Glutamatergic neuron (in vitro differentiated cells): ENCODE data around the gene TUBA8. TPM values are rescaled to one million over a fixed set of nuclear protein-coding genes. Genes with fewer than 3 reads are reported as not detected.
"Not testable (repeated sequence)": the region's sequence is repeated elsewhere in the genome, so short reads cannot be mapped to it uniquely, and the experiment has no call there.

Experiments
- DNase-seq: peaks from one replicate; pipeline ENCODE4 v3.0.0; 2022
- H3K27ac Mint-ChIP-seq: one replicate; pipeline ENCODE4 v1.8.0; 2020; ENCODE audit warnings: mild to moderate bottlenecking, mixed read lengths, inconsistent platforms; ENCODE audit not compliant: unreplicated experiment
- H3K27me3 Mint-ChIP-seq: one replicate; pipeline ENCODE4 v1.8.0; 2020; ENCODE audit warnings: mild to moderate bottlenecking, moderate library complexity, mixed read lengths, inconsistent platforms; ENCODE audit not compliant: unreplicated experiment
- H3K36me3 Mint-ChIP-seq: one replicate; pipeline ENCODE4 v1.8.0; 2020; ENCODE audit warnings: mild to moderate bottlenecking, mixed read lengths, inconsistent platforms; ENCODE audit not compliant: unreplicated experiment
- H3K4me1 Mint-ChIP-seq: one replicate; pipeline ENCODE4 v1.8.0; 2020; ENCODE audit warnings: mild to moderate bottlenecking, low read depth, mixed read lengths, inconsistent platforms; ENCODE audit not compliant: unreplicated experiment
- H3K4me3 Mint-ChIP-seq: one replicate; pipeline ENCODE4 v1.8.0; 2020; ENCODE audit warnings: mild to moderate bottlenecking, mixed read lengths, inconsistent platforms; ENCODE audit not compliant: unreplicated experiment
- H3K9me3 Mint-ChIP-seq: one replicate; pipeline ENCODE4 v1.8.0; 2020; ENCODE audit warnings: mild to moderate bottlenecking, moderate library complexity, mixed read lengths, inconsistent platforms; ENCODE audit not compliant: unreplicated experiment
- total RNA-seq: library from RNA; stranded (reverse); fragmentation: NEBNext Ultra II Directional; extraction: Animal tissue kit (Norgen Biotek cat#: 25700); gene quantifications from one replicate; pipeline ENCODE4 v1.2.1, GENCODE V29; 2021; ENCODE audit not compliant: unreplicated experiment
- TF ChIP-seq, protein P1 (sequence below): fragments of 200-600 bp; sonication (generic); IDR thresholded peaks from one replicate; pipeline ENCODE4 v1.5.0; 2021; ENCODE audit not compliant: partially characterized antibody, unreplicated experiment

TUBA8 gene
- total RNA-seq, 1 donor from 2014 or later, result 3.7 TPM

GRCh38 chr22:18126606-18127005, 16.0 kb downstream of the TUBA8 start:
- no peaks in the 10 kb centered on the region for H3K4me1 Mint-ChIP-seq
- no peaks in the 10 kb centered on the region for H3K27me3 Mint-ChIP-seq

DNA sequence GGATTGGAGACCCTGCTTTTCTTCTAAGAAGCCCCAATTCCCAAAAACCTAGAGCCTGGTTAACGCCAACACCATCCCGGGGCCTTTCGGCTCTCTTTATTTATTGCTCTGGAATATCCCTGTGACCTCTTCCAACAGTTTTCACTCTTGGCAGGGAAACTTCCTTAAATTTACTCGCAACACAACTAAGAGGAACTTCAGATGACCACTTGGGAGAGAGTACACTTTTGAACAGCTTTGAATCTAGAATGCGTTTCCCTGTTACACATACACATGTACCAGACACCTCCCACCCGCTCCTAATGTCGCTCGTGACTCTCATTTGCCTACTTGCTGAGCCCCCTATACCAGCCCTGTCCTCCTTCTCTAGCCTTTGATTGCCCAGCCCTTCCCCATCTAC, 19.4 kb downstream of the TUBA8 start:
- H3K4me3 Mint-ChIP-seq, result no peak overlapping the region
- no peaks in the 10 kb centered on the region for H3K4me1 Mint-ChIP-seq
- no peak overlapping the region for H3K27ac Mint-ChIP-seq
- DNase-seq, result no peak
- peaks cover 5% of the 10 kb centered on the region for H3K36me3 Mint-ChIP-seq
- no peaks in the 10 kb centered on the region for H3K27me3 Mint-ChIP-seq
- H3K9me3 Mint-ChIP-seq, result peaks cover 2% of the 10 kb centered on the region
- TF ChIP-seq, protein P1, sequence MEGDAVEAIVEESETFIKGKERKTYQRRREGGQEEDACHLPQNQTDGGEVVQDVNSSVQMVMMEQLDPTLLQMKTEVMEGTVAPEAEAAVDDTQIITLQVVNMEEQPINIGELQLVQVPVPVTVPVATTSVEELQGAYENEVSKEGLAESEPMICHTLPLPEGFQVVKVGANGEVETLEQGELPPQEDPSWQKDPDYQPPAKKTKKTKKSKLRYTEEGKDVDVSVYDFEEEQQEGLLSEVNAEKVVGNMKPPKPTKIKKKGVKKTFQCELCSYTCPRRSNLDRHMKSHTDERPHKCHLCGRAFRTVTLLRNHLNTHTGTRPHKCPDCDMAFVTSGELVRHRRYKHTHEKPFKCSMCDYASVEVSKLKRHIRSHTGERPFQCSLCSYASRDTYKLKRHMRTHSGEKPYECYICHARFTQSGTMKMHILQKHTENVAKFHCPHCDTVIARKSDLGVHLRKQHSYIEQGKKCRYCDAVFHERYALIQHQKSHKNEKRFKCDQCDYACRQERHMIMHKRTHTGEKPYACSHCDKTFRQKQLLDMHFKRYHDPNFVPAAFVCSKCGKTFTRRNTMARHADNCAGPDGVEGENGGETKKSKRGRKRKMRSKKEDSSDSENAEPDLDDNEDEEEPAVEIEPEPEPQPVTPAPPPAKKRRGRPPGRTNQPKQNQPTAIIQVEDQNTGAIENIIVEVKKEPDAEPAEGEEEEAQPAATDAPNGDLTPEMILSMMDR, result no peak

More at GRCh38 chr22:18126606-18127005, 16.0 kb downstream of the TUBA8 start:
- DNase-seq, result no peak
- Mint-ChIP-seq H3K9me3 (peaks cover 2% of the 10 kb centered on the region), H3K27ac (no peak overlapping the region), H3K4me3 (no peak overlapping the region), H3K36me3 (peaks cover 5% of the 10 kb centered on the region)
- TF ChIP-seq, protein P1, result no peak

GRCh38 chr22:18130699-18131429, 20.3 kb downstream of the TUBA8 start:
- no peak overlapping the region for H3K4me3 Mint-ChIP-seq
- TF ChIP-seq, protein P1, result no peak
- H3K27ac Mint-ChIP-seq, result no peak overlapping the region
- peaks cover 2% of the 10 kb centered on the region for H3K9me3 Mint-ChIP-seq
- no peak for DNase-seq
- H3K36me3 Mint-ChIP-seq, result peaks cover 5% of the 10 kb centered on the region
- no peaks in the 10 kb centered on the region for H3K27me3 Mint-ChIP-seq
- H3K4me1 Mint-ChIP-seq, result no peaks in the 10 kb centered on the region

GRCh38 chr22:18133452-18133851, 22.8 kb downstream of the TUBA8 start:
- TF ChIP-seq, protein P1, result no peak
- Mint-ChIP-seq H3K27ac (no peak overlapping the region), H3K4me3 (no peak overlapping the region), H3K27me3 (no peaks in the 10 kb centered on the region), H3K9me3 (peaks cover 2% of the 10 kb centered on the region), H3K4me1 (no peaks in the 10 kb centered on the region), H3K36me3 (no peaks in the 10 kb centered on the region)
- no peak for DNase-seq

DNA sequence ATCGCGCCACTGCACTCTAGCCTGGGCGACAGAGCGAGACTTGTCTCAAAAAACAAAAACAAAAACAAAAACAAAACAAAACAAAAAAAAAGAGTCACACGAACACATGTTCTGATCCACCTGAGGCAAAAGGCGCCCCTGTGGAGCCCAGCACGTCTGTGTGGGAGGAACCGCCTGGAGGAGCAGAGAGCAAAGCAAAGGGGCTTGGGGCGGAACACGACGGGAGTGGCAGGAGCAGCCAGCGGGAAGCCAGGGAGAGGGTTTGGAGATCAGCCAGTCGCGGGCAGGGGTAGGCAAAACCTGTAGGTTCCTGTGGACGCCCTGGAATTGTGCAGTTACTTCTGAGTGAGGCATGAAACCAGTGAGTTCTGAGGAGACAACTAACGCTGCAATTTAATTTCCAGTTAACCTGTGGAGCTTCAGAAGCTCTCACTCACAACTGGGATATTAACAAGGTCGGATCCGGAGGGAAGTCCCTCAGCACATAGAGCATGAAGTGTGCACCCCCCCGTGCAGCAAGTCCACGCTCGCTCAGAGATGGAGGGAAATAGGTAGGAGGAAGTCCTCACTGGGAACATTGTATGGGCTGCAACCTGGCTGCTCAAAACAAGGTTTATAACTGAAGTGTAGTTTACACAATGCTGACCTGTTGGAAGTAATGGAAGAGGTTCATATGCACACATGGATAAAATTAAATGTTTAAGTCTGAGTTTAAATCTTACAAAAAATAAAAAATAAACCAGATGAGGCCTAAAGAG, 26.1 kb downstream of the TUBA8 start:
- H3K9me3 Mint-ChIP-seq, result peaks cover 5% of the 10 kb centered on the region
- H3K4me3 Mint-ChIP-seq, result no peak overlapping the region
- H3K4me1 Mint-ChIP-seq, result no peaks in the 10 kb centered on the region
- DNase-seq, result no peak
- no peak overlapping the region for H3K27ac Mint-ChIP-seq
- no peaks in the 10 kb centered on the region for H3K36me3 Mint-ChIP-seq
- H3K27me3 Mint-ChIP-seq, result peaks cover 2% of the 10 kb centered on the region
- TF ChIP-seq, protein P1, result no peak

GRCh38 chr22:18141004-18141403, 30.4 kb downstream of the TUBA8 start:
- DNase-seq, H3K36me3 Mint-ChIP-seq, H3K27ac Mint-ChIP-seq, H3K4me1 Mint-ChIP-seq, H3K27me3 Mint-ChIP-seq, H3K9me3 Mint-ChIP-seq, H3K4me3 Mint-ChIP-seq: not testable (repeated sequence)
